OCI-LY3 (cell line): Measurements from ENCODE around the gene STIL.

Experiments
- CTCF ChIP-seq: fragments of 200-600, 300-600 bp; sonication (generic); IDR thresholded peaks from 2 replicates; pipeline ENCODE4 v1.5.1; 2014; ENCODE audit warnings: antibody characterized with exemption, low read length, low read depth
- EZH2phosphoT487 ChIP-seq: fragments of 200-600 bp; shearing (Covaris generic); IDR thresholded peaks from 2 replicates; pipeline ENCODE4 v1.6.1; 2018; ENCODE audit warnings: antibody characterized with exemption, mixed run types, low read depth

- TF ChIP-seq EZH2phosphoT487: no peak
- no peak for TF ChIP-seq CTCF
Measured at GRCh38 chr1:47207803-47208373, 106.1 kb downstream of the STIL start.
